Testis (tissue), 2 donors: ENCODE results near the gene ASTN1.

Experiments
- CTCF ChIP-seq, 3 experiments: fragments of 450-650 bp in 2 of 3; fragments of 200-600 bp in 1 of 3; sonication (generic) in 1 of 3; IDR thresholded peaks; one replicate each; pipeline ENCODE4 v1.5.1; 2016 to 2019; ENCODE audit warnings: antibody characterized with exemption in 3 of 3, mild to moderate bottlenecking in 2 of 3, moderate library complexity in 1 of 3
- POLR2A ChIP-seq: fragments of 450-650 bp; IDR thresholded peaks from one replicate; pipeline ENCODE4 v1.6.1; 2017; ENCODE audit warnings: antibody characterized with exemption, mild to moderate bottlenecking, moderate library complexity

DNA sequence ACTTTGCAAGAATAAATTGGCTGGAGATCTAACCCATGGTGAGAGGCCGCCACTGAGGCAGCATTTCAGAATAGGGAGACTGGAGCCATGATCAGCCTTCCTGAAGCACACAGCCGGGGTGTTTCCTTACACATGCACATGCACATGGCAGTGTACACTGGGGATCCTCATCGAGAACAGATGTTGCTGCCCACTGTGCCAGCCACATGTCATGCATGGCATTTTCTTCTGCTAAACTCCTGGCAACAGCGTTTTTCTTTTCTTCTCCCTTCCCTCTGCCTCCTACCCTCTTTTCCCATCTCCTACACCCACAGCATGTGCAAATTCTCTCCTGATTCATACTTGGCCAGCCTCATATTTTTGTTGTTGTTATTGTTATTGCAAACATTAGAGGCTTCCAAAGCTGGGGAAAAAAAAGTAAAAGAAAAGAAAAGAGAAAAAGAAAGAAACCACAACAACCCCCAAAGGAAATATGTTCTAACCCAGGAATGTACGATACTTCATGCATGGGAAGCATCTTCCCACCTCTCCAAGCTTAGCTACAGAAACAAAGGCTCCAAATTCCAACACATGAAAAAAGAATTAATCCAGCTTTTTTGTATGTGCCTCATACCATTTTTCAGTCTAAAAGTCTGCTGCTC is 344.0 kb downstream of the ASTN1 start:
- TF ChIP-seq CTCF (IDR thresholded peaks at IDR 0.05) (no peak), POLR2A (no peak)
